Hepatocyte (in vitro differentiated cells): ENCODE data around the gene GNG13. TPM values are rescaled to one million over a fixed set of nuclear protein-coding genes. Genes with fewer than 3 reads are reported as not detected.

ENCODE experiments used
- DNase-seq: peaks from one replicate; pipeline ENCODE4 v3.0.0-alpha.2; 2016; ENCODE audit warnings: low spot score
- H2AFZ ChIP-seq: fragments of 200-600 bp; sonication (generic); 2 replicates; pipeline ENCODE4 v1.6.0; 2016; ENCODE audit warnings: antibody characterized with exemption, mild to moderate bottlenecking
- H3K27ac ChIP-seq: fragments of 200-600 bp; sonication (generic); 2 replicates; pipeline ENCODE4 v1.5.1; 2016; ENCODE audit warnings: mild to moderate bottlenecking
- H3K27me3 ChIP-seq: fragments of 200-600 bp; sonication (generic); 2 replicates; pipeline ENCODE4 v1.6.1; 2016
- H3K36me3 ChIP-seq: fragments of 200-600 bp; sonication (generic); replicated peaks from 2 replicates; pipeline ENCODE4 v1.5.1; 2016; ENCODE audit warnings: low read depth; ENCODE audit not compliant: insufficient read depth
- H3K4me1 ChIP-seq: fragments of 200-600 bp; sonication (generic); 2 replicates; pipeline ENCODE4 v1.5.1; 2016; ENCODE audit warnings: mild to moderate bottlenecking, moderate library complexity; ENCODE audit not compliant: insufficient read depth
- H3K4me2 ChIP-seq: fragments of 200-600 bp; sonication (generic); 2 replicates; pipeline ENCODE4 v1.6.0; 2016
- H3K4me3 ChIP-seq: fragments of 200-600 bp; sonication (generic); 2 replicates; pipeline ENCODE4 v1.5.1; 2016; ENCODE audit warnings: mild to moderate bottlenecking
- H3K79me2 ChIP-seq: fragments of 200-600 bp; sonication (generic); 2 replicates; pipeline ENCODE4 v1.6.0; 2017; ENCODE audit warnings: mild to moderate bottlenecking
- H3K9me2 ChIP-seq: fragments of 200-600 bp; sonication (generic); replicated peaks from 2 replicates; pipeline ENCODE4 v1.6.0; 2017; ENCODE audit warnings: mild to moderate bottlenecking; ENCODE audit not compliant: insufficient read depth
- H3K9me3 ChIP-seq: fragments of 200-600 bp; sonication (generic); 2 replicates; pipeline ENCODE4 v1.5.1; 2016; ENCODE audit warnings: low read depth, mild to moderate bottlenecking
- H4K20me1 ChIP-seq: fragments of 200-600 bp; sonication (generic); 2 replicates; pipeline ENCODE4 v1.6.0; 2016; ENCODE audit warnings: mild to moderate bottlenecking; ENCODE audit not compliant: insufficient read depth, poor library complexity, severe bottlenecking
- EZH2 ChIP-seq: fragments of 200-600 bp; sonication (generic); IDR thresholded peaks from 2 replicates; pipeline ENCODE4 v1.6.1; 2016; ENCODE audit warnings: antibody characterized with exemption, mild to moderate bottlenecking, borderline replicate concordance
- EZH2phosphoT487 ChIP-seq: fragments of 200-600 bp; sonication (generic); IDR thresholded peaks from one replicate; pipeline ENCODE4 v1.6.1; 2018; ENCODE audit warnings: antibody characterized with exemption, mild to moderate bottlenecking, low read depth, moderate library complexity; ENCODE audit not compliant: unreplicated experiment, severe bottlenecking
- WGBS: methylation state at CpG from one replicate; pipeline ENCODE4 v1.1.6; 2016; ENCODE audit warnings: low lambda C conversion rate; ENCODE audit errors: missing lambda C conversion rate; 5-methylcytosine and 5-hydroxymethylcytosine counted together
- polyA plus RNA-seq: library from polyadenylated mRNA; unstranded; fragments of >200 nt; fragmentation: Nextera tagmentation; extraction: Ambion mirVana; gene quantifications from 2 replicates; pipeline ENCODE4 v1.2.1, GENCODE V29; 2016
- total RNA-seq: library from RNA; depleted of rRNA; stranded (reverse); fragments of >200 nt; gene quantifications from 2 replicates; pipeline ENCODE4 v1.2.3, GENCODE V29; 2014
- TF ChIP-seq, protein P1 (sequence below): fragments of 200-600 bp; sonication (generic); IDR thresholded peaks from 2 replicates; pipeline ENCODE4 v1.5.1; 2016; ENCODE audit warnings: antibody characterized with exemption, mild to moderate bottlenecking; ENCODE audit not compliant: poor library complexity

The GNG13 gene
- total and polyA plus RNA-seq, 2 experiments from 2014 or later, result not detected

- Histone ChIP-seq H3K79me2 (no peaks in the 10 kb centered on the region), H3K9me3 (no peaks in the 10 kb centered on the region), H3K4me2 (no peak overlapping the region), H3K4me1 (peaks cover 4% of the 10 kb centered on the region), H2AFZ (no peak overlapping the region), H3K36me3 (no peaks in the 10 kb centered on the region), H3K4me3 (no peak overlapping the region), H4K20me1 (no peaks in the 10 kb centered on the region), H3K27me3 (peaks cover 30% of the 10 kb centered on the region), H3K9me2 (no peaks in the 10 kb centered on the region), H3K27ac (no peak overlapping the region)
- DNase-seq, result no peak
- 100% methylated on average over 2 of the region's 2 CpGs for WGBS
- no peak for TF ChIP-seq EZH2
- TF ChIP-seq, protein P1, sequence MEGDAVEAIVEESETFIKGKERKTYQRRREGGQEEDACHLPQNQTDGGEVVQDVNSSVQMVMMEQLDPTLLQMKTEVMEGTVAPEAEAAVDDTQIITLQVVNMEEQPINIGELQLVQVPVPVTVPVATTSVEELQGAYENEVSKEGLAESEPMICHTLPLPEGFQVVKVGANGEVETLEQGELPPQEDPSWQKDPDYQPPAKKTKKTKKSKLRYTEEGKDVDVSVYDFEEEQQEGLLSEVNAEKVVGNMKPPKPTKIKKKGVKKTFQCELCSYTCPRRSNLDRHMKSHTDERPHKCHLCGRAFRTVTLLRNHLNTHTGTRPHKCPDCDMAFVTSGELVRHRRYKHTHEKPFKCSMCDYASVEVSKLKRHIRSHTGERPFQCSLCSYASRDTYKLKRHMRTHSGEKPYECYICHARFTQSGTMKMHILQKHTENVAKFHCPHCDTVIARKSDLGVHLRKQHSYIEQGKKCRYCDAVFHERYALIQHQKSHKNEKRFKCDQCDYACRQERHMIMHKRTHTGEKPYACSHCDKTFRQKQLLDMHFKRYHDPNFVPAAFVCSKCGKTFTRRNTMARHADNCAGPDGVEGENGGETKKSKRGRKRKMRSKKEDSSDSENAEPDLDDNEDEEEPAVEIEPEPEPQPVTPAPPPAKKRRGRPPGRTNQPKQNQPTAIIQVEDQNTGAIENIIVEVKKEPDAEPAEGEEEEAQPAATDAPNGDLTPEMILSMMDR, result no peak
- no peak for TF ChIP-seq EZH2phosphoT487
These were observed 3.5 kb downstream of the GNG13 start for GRCh38 chr16:797120-797420.

- Histone ChIP-seq H3K36me3 (no peaks in the 10 kb centered on the region), H4K20me1 (no peaks in the 10 kb centered on the region), H2AFZ (no peak overlapping the region), H3K27ac (no peak overlapping the region), H3K9me3 (no peaks in the 10 kb centered on the region), H3K4me1 (peaks cover 4% of the 10 kb centered on the region), H3K4me3 (no peak overlapping the region), H3K79me2 (no peaks in the 10 kb centered on the region), H3K27me3 (peaks cover 24% of the 10 kb centered on the region), H3K9me2 (no peaks in the 10 kb centered on the region), H3K4me2 (no peak overlapping the region)
- DNase-seq, result no peak
- no peak for TF ChIP-seq EZH2phosphoT487
- TF ChIP-seq, protein P1, result no peak
- no peak for TF ChIP-seq EZH2
- WGBS, result 97% methylated on average over 30 of the region's 38 CpGs
These were observed 4.0 kb downstream of the GNG13 start for GRCh38 chr16:796296-797119.

DNA sequence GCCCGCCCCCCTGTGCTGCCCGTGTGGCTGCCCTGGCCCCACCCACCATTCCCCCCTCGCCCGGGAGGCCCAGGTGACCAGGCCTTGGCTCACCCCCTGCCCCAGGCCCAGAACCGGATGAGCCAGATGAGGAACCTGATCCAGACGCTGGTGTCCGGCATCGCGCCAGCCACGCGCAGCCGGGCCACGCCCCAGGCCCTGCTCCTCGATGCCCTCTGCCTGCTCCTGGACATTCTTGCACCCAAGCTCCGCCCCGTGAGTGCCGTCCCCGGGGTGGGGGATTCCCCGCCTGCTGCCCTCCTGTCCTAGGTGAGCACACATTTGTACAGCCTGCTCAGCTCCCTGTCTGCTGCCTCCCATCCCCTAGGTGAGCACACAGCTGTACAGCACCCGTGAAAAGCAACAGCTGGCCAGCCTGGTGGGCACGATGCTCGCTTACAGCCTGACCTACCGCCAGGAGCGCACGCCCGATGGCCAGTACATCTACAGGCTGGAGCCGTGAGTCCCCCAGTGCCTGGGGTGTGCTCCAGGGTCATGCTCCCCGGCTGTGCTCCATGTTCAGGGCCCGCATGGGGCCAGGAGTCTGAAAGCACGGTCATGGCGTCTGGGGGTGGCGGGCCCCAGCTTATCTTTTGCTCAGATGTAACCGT, 4.8 kb downstream of the GNG13 start:
- Histone ChIP-seq H3K9me2 (no peaks in the 10 kb centered on the region), H2AFZ (no peak overlapping the region), H3K4me3 (no peak overlapping the region), H3K4me1 (peaks cover 4% of the 10 kb centered on the region), H3K9me3 (no peaks in the 10 kb centered on the region), H3K27ac (no peak overlapping the region), H4K20me1 (no peaks in the 10 kb centered on the region), H3K79me2 (no peaks in the 10 kb centered on the region), H3K4me2 (no peak overlapping the region), H3K36me3 (no peaks in the 10 kb centered on the region), H3K27me3 (peaks cover 16% of the 10 kb centered on the region)
- TF ChIP-seq, protein P1, result no peak
- TF ChIP-seq EZH2phosphoT487 (no peak), EZH2 (no peak)
- no peak for DNase-seq
- 93% methylated on average over 29 of the region's 33 CpGs for WGBS
